ENCODE data around the gene ZNF37A. TPM values are rescaled to one million over a fixed set of nuclear protein-coding genes. Genes with fewer than 3 reads are reported as not detected.
"Not testable (repeated sequence)": the region's sequence is repeated elsewhere in the genome, so short reads cannot be mapped to it uniquely, and the experiment has no call there.

ZNF37A gene
- polyA plus RNA-seq, 1 of the 3 experiments (the other 2 are of a cell fraction), result 5.4 TPM

DNA sequence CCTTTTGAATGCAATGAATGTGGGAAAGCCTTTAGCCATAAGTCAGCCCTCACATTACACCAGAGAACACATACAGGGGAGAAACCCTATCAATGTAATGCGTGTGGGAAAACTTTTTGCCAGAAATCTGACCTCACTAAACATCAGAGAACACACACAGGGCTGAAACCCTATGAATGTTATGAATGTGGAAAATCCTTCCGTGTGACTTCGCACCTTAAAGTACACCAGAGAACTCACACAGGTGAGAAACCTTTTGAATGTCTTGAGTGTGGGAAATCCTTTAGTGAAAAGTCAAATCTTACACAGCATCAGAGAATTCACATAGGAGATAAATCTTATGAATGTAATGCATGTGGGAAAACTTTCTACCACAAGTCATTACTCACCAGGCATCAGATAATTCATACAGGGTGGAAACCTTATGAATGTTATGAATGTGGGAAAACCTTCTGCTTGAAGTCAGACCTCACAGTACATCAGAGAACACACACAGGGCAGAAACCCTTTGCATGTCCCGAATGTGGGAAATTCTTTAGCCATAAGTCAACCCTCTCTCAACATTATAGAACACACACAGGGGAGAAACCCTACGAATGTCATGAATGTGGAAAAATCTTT, 38.8 kb upstream of the ZNF37A start:
- H3K27ac ChIP-seq (ENCODE audit: low read depth in 2 of 2, low read length in 1 of 2); DNase-seq; H3K9me2 ChIP-seq; H3K4me2 ChIP-seq; H3K4me3 ChIP-seq (ENCODE audit: low read depth in 2 of 2, low read length in 1 of 2); POLR2A ChIA-PET; H3K27me3 ChIP-seq (ENCODE audit: insufficient read depth); H3K79me2 ChIP-seq (ENCODE audit: insufficient read depth); CTCF ChIA-PET; H2AFZ ChIP-seq (ENCODE audit: low read depth); H3K9ac ChIP-seq; H3F3A ChIP-seq (replicated peaks; ENCODE audit: insufficient read depth); H3K4me1 ChIP-seq (ENCODE audit: control insufficient read depth in 1 of 2, insufficient read depth in 2 of 2, low read depth in 1 of 2, low read length in 1 of 2); H4K20me1 ChIP-seq (ENCODE audit: insufficient read depth): not testable (repeated sequence)
- Histone ChIP-seq H3K9me3 (peaks cover 26% of the 10 kb centered on the region; the same call in 1 of the 2 replicates), H3K36me3 (replicated peaks in 1 of 2; ENCODE audit: control insufficient read depth in 1 of 2, insufficient read depth in 2 of 2, low read length in 1 of 2) (peaks cover 47 to 61% of the 10 kb centered on the region in 2 experiments)
- WGBS (ENCODE audit: low lambda C conversion rate), result 93% methylated on average over 5 of the region's 5 CpGs

DNA sequence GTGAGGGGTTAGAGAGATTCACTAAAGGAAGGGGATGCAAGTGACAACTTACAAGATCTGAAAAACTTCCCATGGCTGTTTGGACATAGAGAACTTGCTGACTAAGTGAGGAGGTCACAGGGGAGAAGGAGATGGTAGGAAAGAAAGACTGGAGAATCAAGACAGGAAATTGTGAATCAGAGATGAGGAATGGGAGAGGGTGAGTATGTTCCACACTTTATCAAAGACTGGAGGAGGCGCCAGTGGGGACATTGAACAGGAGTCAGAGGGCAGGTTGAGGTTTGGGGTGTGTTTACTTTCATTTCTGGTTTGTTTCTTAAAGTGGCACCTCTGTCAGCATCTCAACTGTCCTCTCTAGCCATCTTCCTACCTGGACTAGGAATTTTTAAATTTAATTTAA, 24.5 kb upstream of the ZNF37A start:
- WGBS (ENCODE audit: low lambda C conversion rate), result 30% methylated on average over 1 of the region's 1 CpG
- H3K4me3 ChIP-seq (ENCODE audit: low read depth in 2 of 2, low read length in 1 of 2); H3K9ac ChIP-seq; H4K20me1 ChIP-seq (ENCODE audit: insufficient read depth); H3K27ac ChIP-seq (ENCODE audit: low read depth in 2 of 2, low read length in 1 of 2); POLR2A ChIA-PET; H3K9me3 ChIP-seq; H3K36me3 ChIP-seq (replicated peaks in 1 of 2; ENCODE audit: control insufficient read depth in 1 of 2, insufficient read depth in 2 of 2, low read length in 1 of 2); H3K27me3 ChIP-seq (ENCODE audit: insufficient read depth); DNase-seq; H3K79me2 ChIP-seq (ENCODE audit: insufficient read depth); H2AFZ ChIP-seq (ENCODE audit: low read depth); H3K4me1 ChIP-seq (ENCODE audit: control insufficient read depth in 1 of 2, insufficient read depth in 2 of 2, low read depth in 1 of 2, low read length in 1 of 2); CTCF ChIA-PET; H3K9me2 ChIP-seq; H3F3A ChIP-seq (replicated peaks; ENCODE audit: insufficient read depth); H3K4me2 ChIP-seq: not testable (repeated sequence)
- peak; percentile 36; the same call in 1 of the 2 replicates for TF ChIP-seq JUND (IDR thresholded peaks at IDR 0.05)

DNA sequence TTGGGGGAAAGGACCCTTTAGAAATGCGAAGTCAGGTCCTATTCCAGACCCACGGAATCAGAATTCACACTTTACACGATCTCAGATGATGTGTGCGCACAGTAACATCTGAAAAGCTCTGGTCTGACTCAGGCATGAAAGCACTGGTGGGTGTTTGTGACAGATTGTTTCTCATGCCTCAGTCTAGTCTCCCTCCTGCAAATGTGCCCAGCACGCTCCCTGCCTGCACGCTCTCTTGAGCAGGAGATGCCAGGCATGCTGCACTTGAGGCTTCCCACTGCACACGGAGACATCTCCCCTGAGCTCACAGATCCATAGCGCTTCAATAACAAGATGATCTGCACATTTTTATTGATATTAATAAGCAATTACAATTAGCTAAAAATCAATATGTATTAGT, 23.6 kb upstream of the ZNF37A start:
- H3K9ac ChIP-seq, result no peak overlapping the region
- H3K9me2 ChIP-seq, result no peaks in the 10 kb centered on the region
- ChIA-PET POLR2A (no interaction called here), CTCF (no interaction called here)
- H3K27ac ChIP-seq (ENCODE audit: low read depth in 2 of 2, low read length in 1 of 2), result no peak overlapping the region
- no peaks in the 10 kb centered on the region for H3F3A ChIP-seq (replicated peaks; ENCODE audit: insufficient read depth)
- no peak overlapping the region for H3K4me2 ChIP-seq
- 57% methylated on average over 7 of the region's 8 CpGs for WGBS (ENCODE audit: low lambda C conversion rate)
- DNase-seq, result no peak
- no peak overlapping the region for H2AFZ ChIP-seq (ENCODE audit: low read depth)
- H3K4me3 ChIP-seq (ENCODE audit: low read depth in 2 of 2, low read length in 1 of 2), result no peak overlapping the region
- H3K27me3 ChIP-seq (ENCODE audit: insufficient read depth), result no peaks in the 10 kb centered on the region
- no peaks in the 10 kb centered on the region for H4K20me1 ChIP-seq (ENCODE audit: insufficient read depth)
- H3K79me2 ChIP-seq (ENCODE audit: insufficient read depth), result no peaks in the 10 kb centered on the region
- H3K4me1 ChIP-seq (ENCODE audit: control insufficient read depth in 1 of 2, insufficient read depth in 2 of 2, low read depth in 1 of 2, low read length in 1 of 2), result no peaks in the 10 kb centered on the region
- no peaks in the 10 kb centered on the region for H3K36me3 ChIP-seq (replicated peaks in 1 of 2; ENCODE audit: control insufficient read depth in 1 of 2, insufficient read depth in 2 of 2, low read length in 1 of 2)
- no peaks in the 10 kb centered on the region for H3K9me3 ChIP-seq
- TF ChIP-seq, protein P1, sequence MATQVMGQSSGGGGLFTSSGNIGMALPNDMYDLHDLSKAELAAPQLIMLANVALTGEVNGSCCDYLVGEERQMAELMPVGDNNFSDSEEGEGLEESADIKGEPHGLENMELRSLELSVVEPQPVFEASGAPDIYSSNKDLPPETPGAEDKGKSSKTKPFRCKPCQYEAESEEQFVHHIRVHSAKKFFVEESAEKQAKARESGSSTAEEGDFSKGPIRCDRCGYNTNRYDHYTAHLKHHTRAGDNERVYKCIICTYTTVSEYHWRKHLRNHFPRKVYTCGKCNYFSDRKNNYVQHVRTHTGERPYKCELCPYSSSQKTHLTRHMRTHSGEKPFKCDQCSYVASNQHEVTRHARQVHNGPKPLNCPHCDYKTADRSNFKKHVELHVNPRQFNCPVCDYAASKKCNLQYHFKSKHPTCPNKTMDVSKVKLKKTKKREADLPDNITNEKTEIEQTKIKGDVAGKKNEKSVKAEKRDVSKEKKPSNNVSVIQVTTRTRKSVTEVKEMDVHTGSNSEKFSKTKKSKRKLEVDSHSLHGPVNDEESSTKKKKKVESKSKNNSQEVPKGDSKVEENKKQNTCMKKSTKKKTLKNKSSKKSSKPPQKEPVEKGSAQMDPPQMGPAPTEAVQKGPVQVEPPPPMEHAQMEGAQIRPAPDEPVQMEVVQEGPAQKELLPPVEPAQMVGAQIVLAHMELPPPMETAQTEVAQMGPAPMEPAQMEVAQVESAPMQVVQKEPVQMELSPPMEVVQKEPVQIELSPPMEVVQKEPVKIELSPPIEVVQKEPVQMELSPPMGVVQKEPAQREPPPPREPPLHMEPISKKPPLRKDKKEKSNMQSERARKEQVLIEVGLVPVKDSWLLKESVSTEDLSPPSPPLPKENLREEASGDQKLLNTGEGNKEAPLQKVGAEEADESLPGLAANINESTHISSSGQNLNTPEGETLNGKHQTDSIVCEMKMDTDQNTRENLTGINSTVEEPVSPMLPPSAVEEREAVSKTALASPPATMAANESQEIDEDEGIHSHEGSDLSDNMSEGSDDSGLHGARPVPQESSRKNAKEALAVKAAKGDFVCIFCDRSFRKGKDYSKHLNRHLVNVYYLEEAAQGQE (IDR thresholded peaks at IDR 0.05; ENCODE audit: low read depth, low read length), result no peak
- TF ChIP-seq FOSL2 (IDR thresholded peaks at IDR 0.05; ENCODE audit: borderline replicate concordance, low read depth), result no peak
- TF ChIP-seq FOXM1 (IDR thresholded peaks at IDR 0.05; ENCODE audit: low read depth), result no peak
- TF ChIP-seq MXI1 (IDR thresholded peaks at IDR 0.05; ENCODE audit: low read depth, low read length), result no peak
- TF ChIP-seq, protein P2, sequence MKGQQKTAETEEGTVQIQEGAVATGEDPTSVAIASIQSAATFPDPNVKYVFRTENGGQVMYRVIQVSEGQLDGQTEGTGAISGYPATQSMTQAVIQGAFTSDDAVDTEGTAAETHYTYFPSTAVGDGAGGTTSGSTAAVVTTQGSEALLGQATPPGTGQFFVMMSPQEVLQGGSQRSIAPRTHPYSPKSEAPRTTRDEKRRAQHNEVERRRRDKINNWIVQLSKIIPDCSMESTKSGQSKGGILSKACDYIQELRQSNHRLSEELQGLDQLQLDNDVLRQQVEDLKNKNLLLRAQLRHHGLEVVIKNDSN (IDR thresholded peaks at IDR 0.05; ENCODE audit: borderline replicate concordance, low read depth), result no peak
- no peak for TF ChIP-seq SMC3 (IDR thresholded peaks at IDR 0.05; ENCODE audit: low read depth, low read length)
- TF ChIP-seq SIN3A (IDR thresholded peaks at IDR 0.05; ENCODE audit: borderline replicate concordance, low read depth, low read length), result no peak
- no peak for TF ChIP-seq JUND (IDR thresholded peaks at IDR 0.05)
- no peak for TF ChIP-seq GABPA (IDR thresholded peaks at IDR 0.05; ENCODE audit: low read depth)
- no peak for TF ChIP-seq TCF12 (IDR thresholded peaks at IDR 0.05)
- no peak for TF ChIP-seq FOXJ3 (CRISPR knock-in tag; IDR thresholded peaks at IDR 0.05)
- no peak for TF ChIP-seq RFX5 (IDR thresholded peaks at IDR 0.05; ENCODE audit: low read length)
- TF ChIP-seq, protein P3, sequence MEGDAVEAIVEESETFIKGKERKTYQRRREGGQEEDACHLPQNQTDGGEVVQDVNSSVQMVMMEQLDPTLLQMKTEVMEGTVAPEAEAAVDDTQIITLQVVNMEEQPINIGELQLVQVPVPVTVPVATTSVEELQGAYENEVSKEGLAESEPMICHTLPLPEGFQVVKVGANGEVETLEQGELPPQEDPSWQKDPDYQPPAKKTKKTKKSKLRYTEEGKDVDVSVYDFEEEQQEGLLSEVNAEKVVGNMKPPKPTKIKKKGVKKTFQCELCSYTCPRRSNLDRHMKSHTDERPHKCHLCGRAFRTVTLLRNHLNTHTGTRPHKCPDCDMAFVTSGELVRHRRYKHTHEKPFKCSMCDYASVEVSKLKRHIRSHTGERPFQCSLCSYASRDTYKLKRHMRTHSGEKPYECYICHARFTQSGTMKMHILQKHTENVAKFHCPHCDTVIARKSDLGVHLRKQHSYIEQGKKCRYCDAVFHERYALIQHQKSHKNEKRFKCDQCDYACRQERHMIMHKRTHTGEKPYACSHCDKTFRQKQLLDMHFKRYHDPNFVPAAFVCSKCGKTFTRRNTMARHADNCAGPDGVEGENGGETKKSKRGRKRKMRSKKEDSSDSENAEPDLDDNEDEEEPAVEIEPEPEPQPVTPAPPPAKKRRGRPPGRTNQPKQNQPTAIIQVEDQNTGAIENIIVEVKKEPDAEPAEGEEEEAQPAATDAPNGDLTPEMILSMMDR (IDR thresholded peaks at IDR 0.05), result no peak
- TF ChIP-seq EP300 (IDR thresholded peaks at IDR 0.05; ENCODE audit: borderline replicate concordance in 1 of 2, low read depth in 1 of 2, low read length in 1 of 2), result no peak
- no peak for TF ChIP-seq RAD21 (IDR thresholded peaks at IDR 0.05; ENCODE audit: low read length)
- TF ChIP-seq RXRA (IDR thresholded peaks at IDR 0.05; ENCODE audit: borderline replicate concordance, low read depth), result no peak

Measured in SK-N-SH (cell line).